Right atrium auricular region (tissue), 2 donors: ENCODE data around the gene EFR3B. TPM values are rescaled to one million over a fixed set of nuclear protein-coding genes. Genes with fewer than 3 reads are reported as not detected.

ENCODE experiments used
- DNase-seq: peaks from one replicate; pipeline ENCODE4 v3.0.0-alpha.2; 2019; ENCODE audit warnings: low spot score
- H3K27ac ChIP-seq, 2 donors: fragments of 200-600 bp; sonication (generic); 1 replicate in 1 of 2; 2 replicates in 1 of 2; pipeline ENCODE4 v1.5.1; 2016 to 2019
- H3K27me3 ChIP-seq, 2 donors: fragments of 200-600 bp; sonication (generic); one replicate each; pipeline versions ENCODE4 v1.5.1 to v1.6.0; 2017 to 2019
- H3K36me3 ChIP-seq: fragments of 200-600 bp; sonication (generic); one replicate; pipeline ENCODE4 v1.5.1; 2016
- H3K4me1 ChIP-seq, 2 donors: fragments of 200-600 bp; sonication (generic); one replicate each; pipeline versions ENCODE4 v1.5.1 to v1.6.0; 2017 to 2019
- H3K4me3 ChIP-seq, 2 donors: fragments of 200-600 bp; sonication (generic); 1 replicate in 1 of 2; 2 replicates in 1 of 2; pipeline ENCODE4 v1.5.1; 2017 to 2019; ENCODE audit warnings: mild to moderate bottlenecking in 1 of 2, moderate library complexity in 1 of 2
- H3K9me3 ChIP-seq, 2 donors: fragments of 200-600 bp; sonication (generic); one replicate each; pipeline ENCODE4 v1.5.1; 2019
- total RNA-seq, 2 donors: library from RNA; depleted of rRNA; stranded (reverse); fragments of >200 nt; gene quantifications; one replicate each; pipeline ENCODE4 v1.1.0, GENCODE V29; 2016
- TF ChIP-seq, protein P1 (sequence below), 2 donors: fragments of 200-600 bp; sonication (generic); IDR thresholded peaks; one replicate each; pipeline ENCODE4 v1.5.1; 2019; ENCODE audit warnings: antibody characterized with exemption in 2 of 2

Gene EFR3B
- total RNA-seq, 2 donors from 2014 or later, result 2.6 to 10.8 TPM

DNA sequence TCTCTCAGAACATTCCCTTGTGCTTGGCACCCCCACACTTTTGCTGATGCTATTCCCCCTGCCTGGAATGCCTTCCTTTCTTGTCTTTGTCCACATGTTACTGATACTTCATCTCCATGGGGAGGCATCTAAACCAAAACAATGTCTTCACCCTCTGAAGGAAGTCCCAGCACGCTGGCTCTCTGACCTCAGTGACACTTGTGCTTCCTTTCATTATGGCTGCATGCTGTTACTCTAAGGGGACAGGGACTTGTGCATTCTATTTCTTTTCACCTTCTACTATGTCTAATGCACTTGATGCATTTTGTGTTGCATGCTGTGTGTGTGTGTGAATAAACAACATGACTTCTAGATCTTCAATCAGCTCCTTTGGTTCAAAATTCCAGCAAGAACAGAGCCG, 24.6 kb downstream of the EFR3B start:
- Histone ChIP-seq H3K36me3 (no peaks in the 10 kb centered on the region), H3K27ac (no peak overlapping the region), H3K4me1 (peaks cover 0 to 32% of the 10 kb centered on the region in 2 donors), H3K27me3 (no peaks in the 10 kb centered on the region), H3K4me3 (no peak overlapping the region), H3K9me3 (peaks cover 0 to 5% of the 10 kb centered on the region in 2 donors)
- TF ChIP-seq, protein P1, sequence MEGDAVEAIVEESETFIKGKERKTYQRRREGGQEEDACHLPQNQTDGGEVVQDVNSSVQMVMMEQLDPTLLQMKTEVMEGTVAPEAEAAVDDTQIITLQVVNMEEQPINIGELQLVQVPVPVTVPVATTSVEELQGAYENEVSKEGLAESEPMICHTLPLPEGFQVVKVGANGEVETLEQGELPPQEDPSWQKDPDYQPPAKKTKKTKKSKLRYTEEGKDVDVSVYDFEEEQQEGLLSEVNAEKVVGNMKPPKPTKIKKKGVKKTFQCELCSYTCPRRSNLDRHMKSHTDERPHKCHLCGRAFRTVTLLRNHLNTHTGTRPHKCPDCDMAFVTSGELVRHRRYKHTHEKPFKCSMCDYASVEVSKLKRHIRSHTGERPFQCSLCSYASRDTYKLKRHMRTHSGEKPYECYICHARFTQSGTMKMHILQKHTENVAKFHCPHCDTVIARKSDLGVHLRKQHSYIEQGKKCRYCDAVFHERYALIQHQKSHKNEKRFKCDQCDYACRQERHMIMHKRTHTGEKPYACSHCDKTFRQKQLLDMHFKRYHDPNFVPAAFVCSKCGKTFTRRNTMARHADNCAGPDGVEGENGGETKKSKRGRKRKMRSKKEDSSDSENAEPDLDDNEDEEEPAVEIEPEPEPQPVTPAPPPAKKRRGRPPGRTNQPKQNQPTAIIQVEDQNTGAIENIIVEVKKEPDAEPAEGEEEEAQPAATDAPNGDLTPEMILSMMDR (IDR thresholded peaks at IDR 0.05), result no peak
- DNase-seq, result no peak

DNA sequence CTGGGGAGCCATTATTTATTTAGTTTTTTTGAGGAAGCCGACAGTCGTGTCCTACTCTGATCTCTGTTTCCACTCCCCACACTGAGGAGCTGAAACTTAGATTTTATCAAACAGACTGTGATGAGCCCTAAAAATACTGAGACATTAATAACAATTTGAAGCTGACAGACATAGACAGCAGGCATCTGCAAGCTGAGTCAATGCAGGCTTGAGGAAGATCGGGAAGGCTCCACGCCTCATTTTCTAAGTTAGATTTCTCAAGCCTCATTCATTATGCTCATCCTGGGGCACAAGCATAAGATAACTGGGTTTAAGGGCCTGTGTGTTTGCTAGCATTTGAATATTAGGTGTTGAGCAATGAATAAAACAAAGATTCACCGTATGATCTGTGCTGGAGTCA, 26.3 kb downstream of the EFR3B start:
- no peak overlapping the region for H3K4me3 ChIP-seq
- no peak overlapping the region for H3K27ac ChIP-seq
- H3K4me1 ChIP-seq, result peaks cover 0 to 27% of the 10 kb centered on the region in 2 donors
- no peaks in the 10 kb centered on the region for H3K27me3 ChIP-seq
- no peaks in the 10 kb centered on the region for H3K36me3 ChIP-seq
- TF ChIP-seq, protein P1 (IDR thresholded peaks at IDR 0.05), result no peak
- H3K9me3 ChIP-seq, result peaks cover 0 to 5% of the 10 kb centered on the region in 2 donors
- no peak for DNase-seq

DNA sequence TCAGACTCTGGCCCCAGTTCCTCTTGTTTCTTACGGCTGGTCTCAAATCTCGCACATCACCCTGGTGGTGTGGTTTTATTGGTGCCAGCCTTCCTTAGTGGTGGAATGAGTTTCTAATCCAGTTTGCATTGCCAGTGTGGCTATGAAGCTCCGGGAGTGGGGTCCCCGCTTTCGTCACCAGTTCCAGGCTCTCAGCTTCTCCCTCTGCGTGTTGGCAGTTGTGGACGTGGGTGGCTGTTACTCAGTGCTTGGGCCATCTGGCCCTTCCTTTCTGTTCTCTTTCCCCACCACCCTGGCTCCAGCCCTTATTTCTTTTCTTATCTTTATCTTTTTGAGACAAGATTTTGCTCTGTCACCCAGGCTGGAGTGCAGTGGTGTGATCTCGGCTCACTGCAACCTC, 30.1 kb downstream of the EFR3B start:
- Histone ChIP-seq H3K27me3 (no peaks in the 10 kb centered on the region), H3K9me3 (no peaks in the 10 kb centered on the region), H3K27ac (no peak overlapping the region), H3K4me3 (no peak overlapping the region), H3K36me3 (no peaks in the 10 kb centered on the region), H3K4me1 (peaks cover 0 to 11% of the 10 kb centered on the region in 2 donors)
- DNase-seq, result no peak
- TF ChIP-seq, protein P1 (IDR thresholded peaks at IDR 0.05), result no peak

DNA sequence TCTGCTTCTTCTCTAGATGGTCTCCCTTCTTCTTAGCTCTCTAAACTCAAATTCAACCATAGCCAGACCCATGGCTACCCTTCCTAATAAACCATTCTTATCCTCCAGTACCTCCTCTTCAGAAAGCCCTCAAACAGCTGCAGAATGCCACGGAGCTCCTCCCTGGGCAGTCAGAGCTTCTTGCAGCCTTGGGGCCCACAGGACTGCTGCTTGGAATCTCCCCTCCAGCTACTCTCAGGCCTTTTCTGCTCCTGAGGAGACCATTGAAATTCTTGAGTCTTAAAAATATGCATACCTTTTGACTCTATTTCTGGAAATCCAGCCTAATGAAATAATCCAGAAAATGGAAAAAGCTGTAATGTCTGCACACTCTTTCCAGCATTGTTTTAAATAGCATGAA, 30.7 kb downstream of the EFR3B start:
- peaks cover 0 to 18% of the 10 kb centered on the region in 2 donors for H3K4me1 ChIP-seq
- TF ChIP-seq, protein P1 (IDR thresholded peaks at IDR 0.05), result no peak
- H3K9me3 ChIP-seq, result no peaks in the 10 kb centered on the region
- no peak overlapping the region for H3K4me3 ChIP-seq
- H3K27me3 ChIP-seq, result no peaks in the 10 kb centered on the region
- no peak overlapping the region for H3K27ac ChIP-seq
- no peak for DNase-seq
- H3K36me3 ChIP-seq, result no peaks in the 10 kb centered on the region

DNA sequence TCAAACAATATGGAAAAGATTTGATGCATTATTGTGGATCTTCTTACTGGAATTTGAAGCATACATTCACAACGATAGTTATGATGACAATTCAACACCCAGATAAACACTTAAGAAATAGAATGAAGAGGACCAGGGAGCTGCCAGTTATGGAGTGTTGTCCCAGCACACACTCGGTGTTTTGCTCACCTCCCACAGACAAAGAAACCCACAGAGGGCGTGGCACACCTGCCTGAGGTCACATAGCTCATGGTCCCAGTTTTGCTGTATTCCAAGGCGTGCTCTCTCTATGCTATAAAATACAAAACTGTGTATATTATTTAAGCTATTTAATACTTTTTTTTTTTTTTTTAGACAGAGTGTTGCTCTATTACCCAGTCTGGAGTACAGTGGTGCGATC, 31.1 kb downstream of the EFR3B start:
- H3K27me3 ChIP-seq, result no peaks in the 10 kb centered on the region
- no peak overlapping the region for H3K27ac ChIP-seq
- TF ChIP-seq, protein P1 (IDR thresholded peaks at IDR 0.05), result no peak
- H3K4me3 ChIP-seq, result no peak overlapping the region
- H3K9me3 ChIP-seq, result no peaks in the 10 kb centered on the region
- H3K36me3 ChIP-seq, result no peaks in the 10 kb centered on the region
- peaks cover 0 to 21% of the 10 kb centered on the region in 2 donors for H3K4me1 ChIP-seq
- DNase-seq, result no peak

DNA sequence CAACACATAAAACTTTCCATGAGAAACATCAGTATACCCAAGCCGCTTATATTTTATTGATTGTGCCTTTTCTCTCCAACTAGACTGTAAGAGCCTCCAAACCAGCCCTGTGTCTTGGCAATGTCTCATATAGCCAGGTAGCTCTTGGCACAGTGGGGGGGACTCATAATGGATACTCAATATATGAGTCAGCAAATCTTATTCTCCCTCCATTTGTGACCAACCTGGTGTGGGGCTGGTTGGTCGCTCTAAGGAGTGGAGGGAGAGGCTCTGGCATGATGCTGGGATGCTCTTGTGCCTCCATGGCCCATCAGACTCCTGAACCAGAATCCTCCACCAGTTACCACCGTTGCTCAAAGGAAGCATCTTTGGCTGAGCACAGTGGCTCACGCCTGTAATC, 32.0 kb downstream of the EFR3B start:
- Histone ChIP-seq H3K9me3 (no peaks in the 10 kb centered on the region), H3K36me3 (no peaks in the 10 kb centered on the region), H3K27ac (no peak overlapping the region), H3K27me3 (no peaks in the 10 kb centered on the region), H3K4me1 (peaks cover 0 to 30% of the 10 kb centered on the region in 2 donors), H3K4me3 (no peak overlapping the region)
- DNase-seq, result no peak
- TF ChIP-seq, protein P1 (IDR thresholded peaks at IDR 0.05), result no peak
